CD4-positive, alpha-beta T cell (primary cell): ENCODE data around the gene CAMK2B. TPM values are rescaled to one million over a fixed set of nuclear protein-coding genes. Genes with fewer than 3 reads are reported as not detected.

Experiments used
- ATAC-seq: fragments of 200-7000 bp; cut with Tn5 transposase; one replicate; pipeline ENCODE4 v1.10.0; 2022; ENCODE audit warnings: mild to moderate bottlenecking; ENCODE audit not compliant: poor library complexity
- CTCF ChIA-PET: fragments of 350-600 bp; sonication (Branson Sonifier 250); formaldehyde crosslinking; loops from one replicate; lab custom pipeline; 2021; ENCODE audit warnings: antibody characterized with exemption, inconsistent platforms; lab: Charles Lee
- POLR2A ChIA-PET: fragments of 350-600 bp; sonication (Branson Sonifier 250); formaldehyde crosslinking; loops from one replicate; lab custom pipeline; 2021; ENCODE audit warnings: antibody characterized with exemption, inconsistent platforms; lab: Charles Lee
- DNase-seq, 14 experiments: peaks; one replicate each; pipeline ENCODE4 v3.0.0-alpha.2; 2013 to 2020; ENCODE audit warnings: mixed read lengths in 2 of 14
- H3K27ac ChIP-seq, 2 donors: one replicate each; pipeline versions ENCODE4 v1.5.1 to v1.7.0; 2013; ENCODE audit warnings: low read length in 2 of 2, low read depth in 1 of 2, mild to moderate bottlenecking in 1 of 2
- H3K27me3 ChIP-seq, 2 experiments: 1 replicate in 1 of 2; 2 replicates in 1 of 2; pipeline versions ENCODE4 v1.6.1 to v1.7.0; 2013; ENCODE audit warnings: low read length in 2 of 2, control low read depth in 1 of 2, mild to moderate bottlenecking in 1 of 2, moderate library complexity in 1 of 2; ENCODE audit not compliant: insufficient read depth in 2 of 2, control insufficient read depth in 1 of 2
- H3K36me3 ChIP-seq: one replicate; pipeline ENCODE4 v1.6.1; 2013; ENCODE audit warnings: low read length, control low read depth; ENCODE audit not compliant: insufficient read depth
- H3K4me1 ChIP-seq: one replicate; pipeline ENCODE4 v1.6.1; 2013; ENCODE audit warnings: low read length, control low read depth; ENCODE audit not compliant: insufficient read depth
- H3K4me3 ChIP-seq: one replicate; pipeline ENCODE4 v1.5.1; 2013; ENCODE audit warnings: mild to moderate bottlenecking, low read length, moderate library complexity
- H3K9me3 ChIP-seq, 2 experiments: 1 replicate in 1 of 2; 2 replicates in 1 of 2; pipeline versions ENCODE4 v1.6.1 to v1.7.0; 2013; ENCODE audit warnings: low read length in 2 of 2, mild to moderate bottlenecking in 2 of 2, control low read depth in 1 of 2, moderate library complexity in 1 of 2; ENCODE audit not compliant: control insufficient read depth in 1 of 2, insufficient read depth in 1 of 2
- H3K27ac Mint-ChIP-seq: one replicate; pipeline ENCODE4 v1.8.0; 2020; ENCODE audit warnings: mixed read lengths
- H3K27me3 Mint-ChIP-seq: one replicate; pipeline ENCODE4 v1.8.0; 2021; ENCODE audit warnings: mixed read lengths
- H3K36me3 Mint-ChIP-seq: one replicate; pipeline ENCODE4 v1.8.0; 2021; ENCODE audit warnings: low read depth, mixed read lengths
- H3K4me1 Mint-ChIP-seq: one replicate; pipeline ENCODE4 v1.8.0; 2021; ENCODE audit warnings: low read depth, mixed read lengths
- H3K4me3 Mint-ChIP-seq: one replicate; pipeline ENCODE4 v1.8.0; 2020; ENCODE audit warnings: mild to moderate bottlenecking, mixed read lengths
- H3K9me3 Mint-ChIP-seq: one replicate; pipeline ENCODE4 v1.8.0; 2020; ENCODE audit warnings: mixed read lengths
- CTCF ChIP-seq: fragments of 200-600 bp; IDR thresholded peaks from one replicate; pipeline ENCODE4 v1.8.0; 2022; ENCODE audit warnings: antibody characterized with exemption, mild to moderate bottlenecking
- intact Hi-C, 2 experiments: fragments of 100-400 bp; cut with DNase I in 1 of 2; cut with micrococcal nuclease in 1 of 2; formaldehyde crosslinking; loops; one replicate each; pipeline versions ENCODE4 v1.15.1 to v1.9.0; 2023 to 2025; cut with DNase I, micrococcal nuclease
- total RNA-seq, 174 experiments: library from RNA in 2 of 174; stranded (reverse) in 2 of 174; gene quantifications; one replicate each; pipeline ENCODE4 v1.2.3 and lab custom pipeline; 2021 to 2026

Gene CAMK2B
- total RNA-seq, 2 experiments from 2014 or later: not detected

GRCh38 chr7:44224080-44224973 is 101.1 kb downstream of the CAMK2B start:
- peaks cover 7% of the 10 kb centered on the region for H3K27me3 Mint-ChIP-seq
- no peak overlapping the region for H3K27ac Mint-ChIP-seq
- DNase-seq (no peak), ATAC-seq (no peak)
- Histone ChIP-seq H3K27ac (no peak overlapping the region), H3K4me3 (no peak overlapping the region), H3K4me1 (no peaks in the 10 kb centered on the region), H3K9me3 (peaks cover 0 to 2% of the 10 kb centered on the region in 2 experiments), H3K27me3 (no peaks in the 10 kb centered on the region), H3K36me3 (no peaks in the 10 kb centered on the region)
- no peak overlapping the region for H3K4me3 Mint-ChIP-seq
- intact Hi-C loops: no loop called here
- CTCF ChIA-PET: no interaction called here
- no peak for TF ChIP-seq CTCF
- H3K9me3 Mint-ChIP-seq: no peaks in the 10 kb centered on the region
- no peaks in the 10 kb centered on the region for H3K4me1 Mint-ChIP-seq
- POLR2A ChIA-PET: no interaction called here
- H3K36me3 Mint-ChIP-seq: no peaks in the 10 kb centered on the region

- Mint-ChIP-seq H3K9me3 (no peaks in the 10 kb centered on the region), H3K36me3 (no peaks in the 10 kb centered on the region), H3K27me3 (peaks cover 7% of the 10 kb centered on the region), H3K27ac (no peak overlapping the region), H3K4me1 (no peaks in the 10 kb centered on the region), H3K4me3 (no peak overlapping the region)
- DNase-seq: no peak
- H3K4me3 ChIP-seq: no peak overlapping the region
- H3K9me3 ChIP-seq: peaks cover 0 to 8% of the 10 kb centered on the region in 2 experiments
- ChIA-PET CTCF (no interaction called here), POLR2A (no interaction called here)
- H3K27me3 ChIP-seq: no peaks in the 10 kb centered on the region
- intact Hi-C loops: no loop called here
- TF ChIP-seq CTCF: no peak
- H3K4me1 ChIP-seq: no peaks in the 10 kb centered on the region
- no peaks in the 10 kb centered on the region for H3K36me3 ChIP-seq
- no peak overlapping the region for H3K27ac ChIP-seq
- ATAC-seq: no peak
These were observed 101.9 kb downstream of the CAMK2B start for GRCh38 chr7:44223362-44224079.

GRCh38 chr7:44222776-44223261 is 102.6 kb downstream of the CAMK2B start:
- no peak for ATAC-seq
- intact Hi-C loops: no loop called here
- Histone ChIP-seq H3K27ac (no peak overlapping the region), H3K4me3 (no peak overlapping the region), H3K27me3 (no peaks in the 10 kb centered on the region), H3K4me1 (no peaks in the 10 kb centered on the region), H3K36me3 (no peaks in the 10 kb centered on the region), H3K9me3 (peaks cover 0 to 8% of the 10 kb centered on the region in 2 experiments)
- H3K36me3 Mint-ChIP-seq: no peaks in the 10 kb centered on the region
- DNase-seq: no peak
- H3K27me3 Mint-ChIP-seq: peaks cover 7% of the 10 kb centered on the region
- no peak for TF ChIP-seq CTCF
- H3K4me3 Mint-ChIP-seq: no peak overlapping the region
- H3K9me3 Mint-ChIP-seq: no peaks in the 10 kb centered on the region
- ChIA-PET CTCF (no interaction called here), POLR2A (no interaction called here)
- no peaks in the 10 kb centered on the region for H3K4me1 Mint-ChIP-seq
- H3K27ac Mint-ChIP-seq: no peak overlapping the region
